Erythroblast (primary cell): ENCODE results near the gene PCID2.
"Not testable (repeated sequence)": the region's sequence is repeated elsewhere in the genome, so short reads cannot be mapped to it uniquely, and the experiment has no call there.

Experiments used
- GATA1 ChIP-seq: IDR thresholded peaks from 2 replicates; pipeline ENCODE4 v1.6.1; 2011; ENCODE audit warnings: low read depth, mild to moderate bottlenecking, control low read depth, low read length, moderate library complexity
- POLR2A ChIP-seq: IDR thresholded peaks from 2 replicates; pipeline ENCODE4 v1.6.1; 2011; ENCODE audit warnings: mild to moderate bottlenecking, low read length

GRCh38 chr13:113161975-113162374 is 46.5 kb downstream of the PCID2 start:
- not testable (repeated sequence) for TF ChIP-seq POLR2A, GATA1
